Brain microvascular endothelial cell (primary cell): Measurements from ENCODE around the gene PLEKHJ1.

Source experiments
- DNase-seq: peaks from one replicate; pipeline ENCODE4 v3.0.0-alpha.2; 2020
- H3K27ac ChIP-seq: fragments of 250-450 bp; sonication (Bioruptor Pico); 2 replicates; pipeline ENCODE4 v1.5.1; 2020; ENCODE audit warnings: mild to moderate bottlenecking, moderate library complexity
- H3K27me3 ChIP-seq: fragments of 250-450 bp; sonication (Bioruptor Pico); replicated peaks from 2 replicates; pipeline ENCODE4 v1.5.1; 2020; ENCODE audit warnings: mild to moderate bottlenecking
- H3K36me3 ChIP-seq: fragments of 250-450 bp; sonication (Bioruptor Pico); replicated peaks from 2 replicates; pipeline ENCODE4 v1.5.1; 2020; ENCODE audit warnings: mild to moderate bottlenecking
- H3K4me3 ChIP-seq: 2 replicates; pipeline ENCODE4 v1.5.1; 2011; ENCODE audit warnings: low read depth, mild to moderate bottlenecking, control low read depth, low read length, moderate library complexity
- CTCF ChIP-seq: IDR thresholded peaks from 2 replicates; pipeline ENCODE4 v1.5.1; 2011; ENCODE audit warnings: low read depth, mild to moderate bottlenecking, moderate library complexity, low read length, control low read depth, inconsistent platforms; ENCODE audit errors: missing control alignments
- in situ Hi-C: cut with HindIII; loops from 2 replicates; pipeline ENCODE4 v1.10.0; 2017; ENCODE audit warnings: low sequenced_read_pairs, low pct_ligation_motif_present

The PLEKHJ1 gene

GRCh38 chr19:2210206-2210605 is 25.9 kb downstream of the PLEKHJ1 start:
- Histone ChIP-seq H3K4me3 (no peak overlapping the region), H3K27ac (no peak overlapping the region), H3K27me3 (no peaks in the 10 kb centered on the region), H3K36me3 (peaks cover 65% of the 10 kb centered on the region)
- no peak for TF ChIP-seq CTCF
- no peak for DNase-seq
- in situ Hi-C loops, result no loop called here

DNA sequence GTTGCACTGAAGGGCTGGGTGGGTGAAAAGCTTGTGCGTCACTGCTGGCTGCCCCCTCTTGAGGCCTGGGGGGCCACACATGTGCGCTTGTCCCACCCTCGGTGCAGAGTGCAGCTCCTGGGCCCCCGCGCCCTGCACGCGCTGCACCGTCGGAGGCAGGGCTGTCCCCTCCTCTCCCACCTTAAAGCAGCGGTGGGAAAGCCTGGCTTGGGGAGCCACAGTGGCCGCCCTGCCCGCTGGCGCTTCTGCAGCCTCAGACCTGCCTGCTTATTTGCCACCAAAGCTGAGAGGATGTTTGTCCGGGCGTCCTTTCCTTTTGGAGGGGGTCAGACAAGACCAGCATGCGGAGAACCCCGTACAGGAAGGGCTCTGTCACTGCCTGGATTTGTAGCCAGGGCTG is 26.7 kb downstream of the PLEKHJ1 start:
- no peak for TF ChIP-seq CTCF
- in situ Hi-C loops, result no loop called here
- H3K36me3 ChIP-seq, result peaks cover 57% of the 10 kb centered on the region
- no peak overlapping the region for H3K27ac ChIP-seq
- no peak for DNase-seq
- H3K27me3 ChIP-seq, result no peaks in the 10 kb centered on the region
- no peak overlapping the region for H3K4me3 ChIP-seq

GRCh38 chr19:2208975-2209374 is 27.2 kb downstream of the PLEKHJ1 start:
- H3K36me3 ChIP-seq, result peaks cover 53% of the 10 kb centered on the region
- no peaks in the 10 kb centered on the region for H3K27me3 ChIP-seq
- H3K4me3 ChIP-seq, result no peak overlapping the region
- TF ChIP-seq CTCF, result no peak
- in situ Hi-C loops, result no loop called here
- H3K27ac ChIP-seq, result no peak overlapping the region
- DNase-seq, result no peak

GRCh38 chr19:2207991-2208860 is 27.9 kb downstream of the PLEKHJ1 start:
- Histone ChIP-seq H3K36me3 (peaks cover 51% of the 10 kb centered on the region), H3K4me3 (no peak overlapping the region), H3K27me3 (no peaks in the 10 kb centered on the region), H3K27ac (peak overlapping the region; percentile 22)
- in situ Hi-C loops, result no loop called here
- peak; percentile 54 for TF ChIP-seq CTCF
- DNase-seq, result peak; percentile 78

DNA sequence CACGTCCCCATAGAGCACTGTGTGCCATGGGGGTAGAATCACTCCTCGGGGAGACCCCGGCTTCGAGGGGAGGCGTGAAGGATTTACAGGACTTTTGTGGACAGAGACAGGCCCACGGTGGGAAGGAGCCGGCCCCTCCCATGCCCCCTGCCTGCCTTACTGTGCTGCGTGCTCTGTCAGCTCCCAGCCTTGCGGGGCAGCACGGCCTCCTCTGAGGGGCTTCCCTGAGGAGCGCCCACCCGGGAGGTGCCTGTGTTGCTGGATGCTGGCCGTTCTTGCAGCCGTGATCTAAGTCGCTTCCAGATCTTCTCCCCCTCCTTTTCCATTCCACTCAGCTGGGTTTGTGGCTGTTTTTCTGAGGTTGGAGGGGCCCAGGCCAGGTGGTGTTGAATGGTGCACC is 29.1 kb downstream of the PLEKHJ1 start:
- Histone ChIP-seq H3K27ac (no peak overlapping the region), H3K36me3 (peaks cover 53% of the 10 kb centered on the region), H3K4me3 (no peak overlapping the region), H3K27me3 (no peaks in the 10 kb centered on the region)
- no peak for TF ChIP-seq CTCF
- in situ Hi-C loops, result no loop called here
- DNase-seq, result no peak

- in situ Hi-C loops, result no loop called here
- H3K36me3 ChIP-seq, result peaks cover 40% of the 10 kb centered on the region
- no peak for TF ChIP-seq CTCF
- no peak for DNase-seq
- no peaks in the 10 kb centered on the region for H3K27me3 ChIP-seq
- no peak overlapping the region for H3K27ac ChIP-seq
- no peak overlapping the region for H3K4me3 ChIP-seq
Observed at GRCh38 chr19:2202366-2202765, 33.8 kb downstream of the PLEKHJ1 start.
